Measurements from ENCODE around the gene PADI3. TPM values are rescaled to one million over a fixed set of nuclear protein-coding genes. Genes with fewer than 3 reads are reported as not detected.

The PADI3 gene
- total and polyA plus RNA-seq, 3 donors from 2014 or later: 0.63 to 1.2 (median 0.80) TPM

- H3K27me3 ChIP-seq: no peaks in the 10 kb centered on the region
- 86 to 90% methylated on average over 9 of the region's 9 CpGs for WGBS, 2 donors
- intact Hi-C loops (cut with DNase I; ENCODE audit: low total_unique reads): no loop called here
- TF ChIP-seq POLR2A (IDR thresholded peaks at IDR 0.05) (no peak), CTCF (IDR thresholded peaks at IDR 0.05) (no peak)
- no peak for DNase-seq
- no peak overlapping the region for H3K27ac ChIP-seq
- H3K4me1 ChIP-seq: no peaks in the 10 kb centered on the region
- H3K36me3 ChIP-seq (ENCODE audit: low read depth, missing control alignments): no peaks in the 10 kb centered on the region
- no peak overlapping the region for H3K4me3 ChIP-seq
- no peaks in the 10 kb centered on the region for H3K9me3 ChIP-seq
Observed at GRCh38 chr1:17213782-17214148, 35.1 kb upstream of the PADI3 start.

- H3K4me1 ChIP-seq: no peaks in the 10 kb centered on the region
- H3K9me3 ChIP-seq: no peaks in the 10 kb centered on the region
- H3K36me3 ChIP-seq (ENCODE audit: low read depth, missing control alignments): no peaks in the 10 kb centered on the region
- WGBS, 2 donors: 92 to 93% methylated on average over 4 to 5 of the region's 5 CpGs
- no peaks in the 10 kb centered on the region for H3K27me3 ChIP-seq
- no peak for DNase-seq
- no peak overlapping the region for H3K27ac ChIP-seq
- intact Hi-C loops (cut with DNase I; ENCODE audit: low total_unique reads): no loop called here
- no peak overlapping the region for H3K4me3 ChIP-seq
- no peak for TF ChIP-seq CTCF (IDR thresholded peaks at IDR 0.05)
- no peak for TF ChIP-seq POLR2A (IDR thresholded peaks at IDR 0.05)
Observed at GRCh38 chr1:17214876-17215544, 33.9 kb upstream of the PADI3 start.

- intact Hi-C loops (cut with DNase I; ENCODE audit: low total_unique reads): no loop called here
- WGBS, 2 donors: 89 to 96% methylated on average over 6 of the region's 6 CpGs
- TF ChIP-seq CTCF (IDR thresholded peaks at IDR 0.05) (no peak), POLR2A (IDR thresholded peaks at IDR 0.05) (no peak)
- Histone ChIP-seq H3K4me1 (no peaks in the 10 kb centered on the region), H3K36me3 (ENCODE audit: low read depth, missing control alignments) (no peaks in the 10 kb centered on the region), H3K27me3 (no peaks in the 10 kb centered on the region), H3K9me3 (no peaks in the 10 kb centered on the region), H3K27ac (no peak overlapping the region), H3K4me3 (no peak overlapping the region)
- no peak for DNase-seq
Observed at GRCh38 chr1:17215545-17215890, 33.4 kb upstream of the PADI3 start.

- no peaks in the 10 kb centered on the region for H3K9me3 ChIP-seq
Observed at GRCh38 chr1:17216078-17216477, 32.8 kb upstream of the PADI3 start.

More at GRCh38 chr1:17216078-17216477, 32.8 kb upstream of the PADI3 start:
- intact Hi-C loops (cut with DNase I; ENCODE audit: low total_unique reads): no loop called here
- no peak for DNase-seq
- H3K4me3 ChIP-seq: no peak overlapping the region
- WGBS, 2 donors: 66 to 73% methylated on average over 5 of the region's 5 CpGs
- no peaks in the 10 kb centered on the region for H3K27me3 ChIP-seq
- no peaks in the 10 kb centered on the region for H3K4me1 ChIP-seq
- no peaks in the 10 kb centered on the region for H3K36me3 ChIP-seq (ENCODE audit: low read depth, missing control alignments)
- H3K27ac ChIP-seq: no peak overlapping the region
- TF ChIP-seq POLR2A (IDR thresholded peaks at IDR 0.05) (no peak), CTCF (IDR thresholded peaks at IDR 0.05) (no peak)
